Fibroblast of skin of back (primary cell): Measurements from ENCODE around the gene TAS2R1.
"Not testable (repeated sequence)": the region's sequence is repeated elsewhere in the genome, so short reads cannot be mapped to it uniquely, and the experiment has no call there.

ENCODE experiments used
- DNase-seq: peaks from one replicate; pipeline ENCODE4 v3.0.0-alpha.2; 2013

Gene TAS2R1

GRCh38 chr5:9621379-9621903 lies 8.7 kb downstream of the TAS2R1 start:
- DNase-seq: peak; percentile 88

- DNase-seq: no peak
These were observed 10.6 kb downstream of the TAS2R1 start for GRCh38 chr5:9619331-9620092.

- DNase-seq: no peak
These were observed 12.2 kb downstream of the TAS2R1 start for GRCh38 chr5:9617739-9618504.

GRCh38 chr5:9617221-9617620 lies 12.9 kb downstream of the TAS2R1 start:
- DNase-seq: peak; percentile 51

- DNase-seq: no peak
These were observed 14.8 kb downstream of the TAS2R1 start for GRCh38 chr5:9615331-9615730.

- DNase-seq: no peak
These were observed 16.8 kb downstream of the TAS2R1 start for GRCh38 chr5:9613360-9613759.

GRCh38 chr5:9610969-9611368 lies 19.2 kb downstream of the TAS2R1 start:
- no peak for DNase-seq

GRCh38 chr5:9610364-9610763 lies 19.8 kb downstream of the TAS2R1 start:
- no peak for DNase-seq

- no peak for DNase-seq
These were observed 22.1 kb downstream of the TAS2R1 start for GRCh38 chr5:9608093-9608492.

GRCh38 chr5:9605041-9605838 lies 24.9 kb downstream of the TAS2R1 start:
- DNase-seq: no peak

GRCh38 chr5:9604416-9604815 lies 25.7 kb downstream of the TAS2R1 start:
- peak; percentile 26 for DNase-seq

GRCh38 chr5:9601055-9601739 lies 29.0 kb downstream of the TAS2R1 start:
- no peak for DNase-seq

- no peak for DNase-seq
These were observed 30.8 kb downstream of the TAS2R1 start for GRCh38 chr5:9599391-9599790.

GRCh38 chr5:9598329-9598728 lies 31.8 kb downstream of the TAS2R1 start:
- DNase-seq: not testable (repeated sequence)

GRCh38 chr5:9597322-9597721 lies 32.8 kb downstream of the TAS2R1 start:
- not testable (repeated sequence) for DNase-seq

- DNase-seq: no peak
These were observed 33.3 kb downstream of the TAS2R1 start for GRCh38 chr5:9596824-9597223.

- DNase-seq: no peak
These were observed 33.9 kb downstream of the TAS2R1 start for GRCh38 chr5:9596171-9596780.

- DNase-seq: no peak
These were observed 35.2 kb downstream of the TAS2R1 start for GRCh38 chr5:9594913-9595312.

GRCh38 chr5:9589049-9589835 lies 40.9 kb downstream of the TAS2R1 start:
- DNase-seq: no peak

- no peak for DNase-seq
These were observed 41.9 kb downstream of the TAS2R1 start for GRCh38 chr5:9588254-9588653.

GRCh38 chr5:9587135-9587534 lies 43.0 kb downstream of the TAS2R1 start:
- no peak for DNase-seq
